Activated T-cell treated with anti-CD3 and anti-CD28 coated beads, Interleukin-2, amount 50 U/mL, for 72 hours (primary cell): ENCODE measurements around the gene MIER1. TPM values are rescaled to one million over a fixed set of nuclear protein-coding genes. Genes with fewer than 3 reads are reported as not detected.
"Not testable (repeated sequence)": the region's sequence is repeated elsewhere in the genome, so short reads cannot be mapped to it uniquely, and the experiment has no call there.

Experiments used
- ATAC-seq, 2 donors: fragments of 150-1000 bp; cut with Tn5 transposase; replicated peaks in 1 of 2; 2 replicates each; pipeline ENCODE4 v1.10.0; 2021; ENCODE audit warnings: moderate library complexity in 2 of 2, mild to moderate bottlenecking in 1 of 2
- DNase-seq, 2 donors: peaks; one replicate each; pipeline ENCODE4 v3.0.0; 2021 to 2022; ENCODE audit warnings: mixed read lengths in 1 of 2
- H3K27ac Mint-ChIP-seq: one replicate; pipeline ENCODE4 v1.8.0; 2022; ENCODE audit warnings: mild to moderate bottlenecking, moderate library complexity, mixed read lengths
- H3K27me3 Mint-ChIP-seq: one replicate; pipeline ENCODE4 v1.8.0; 2022; ENCODE audit warnings: low read depth, mixed read lengths
- H3K36me3 Mint-ChIP-seq, 2 donors: one replicate each; pipeline ENCODE4 v1.8.0; 2022; ENCODE audit warnings: mixed read lengths in 2 of 2, mild to moderate bottlenecking in 1 of 2; ENCODE audit not compliant: insufficient read depth in 2 of 2
- H3K4me1 Mint-ChIP-seq: one replicate; pipeline ENCODE4 v1.8.0; 2022; ENCODE audit warnings: low read depth, mixed read lengths
- H3K4me3 Mint-ChIP-seq, 2 donors: one replicate each; pipeline ENCODE4 v1.8.0; 2022; ENCODE audit warnings: mild to moderate bottlenecking in 2 of 2, mixed read lengths in 2 of 2, moderate library complexity in 2 of 2
- H3K9me3 Mint-ChIP-seq, 2 donors: one replicate each; pipeline ENCODE4 v1.8.0; 2022; ENCODE audit warnings: mixed read lengths in 2 of 2
- total RNA-seq, 2 donors: library from RNA; stranded (reverse); gene quantifications; one replicate each; pipeline ENCODE4 v1.2.3, GENCODE V29; 2022

Gene MIER1
- total RNA-seq, 2 donors from 2014 or later: 60.0 to 60.1 TPM

- no peaks in the 10 kb centered on the region for H3K9me3 Mint-ChIP-seq
- no peak for ATAC-seq
- no peak for DNase-seq
- peaks cover 15 to 32% of the 10 kb centered on the region in 2 donors for H3K36me3 Mint-ChIP-seq
- no peak overlapping the region for H3K4me3 Mint-ChIP-seq
- H3K4me1 Mint-ChIP-seq: peaks cover 37% of the 10 kb centered on the region
- H3K27ac Mint-ChIP-seq: peak overlapping the region; percentile 9
- H3K27me3 Mint-ChIP-seq: no peaks in the 10 kb centered on the region
These were observed 19.8 kb downstream of the MIER1 start for GRCh38 chr1:66944330-66945274.

GRCh38 chr1:66945316-66945715 lies 20.5 kb downstream of the MIER1 start:
- DNase-seq (no peak), ATAC-seq (no peak)
- Mint-ChIP-seq H3K27me3 (no peaks in the 10 kb centered on the region), H3K4me3 (no peak overlapping the region), H3K9me3 (no peaks in the 10 kb centered on the region), H3K4me1 (peaks cover 30% of the 10 kb centered on the region), H3K36me3 (peaks cover 15 to 29% of the 10 kb centered on the region in 2 donors), H3K27ac (no peak overlapping the region)

GRCh38 chr1:66947267-66947666 lies 22.5 kb downstream of the MIER1 start:
- Mint-ChIP-seq H3K4me3 (no peak overlapping the region), H3K4me1 (peaks cover 16% of the 10 kb centered on the region), H3K27me3 (no peaks in the 10 kb centered on the region), H3K27ac (peak overlapping the region; percentile 94), H3K9me3 (no peaks in the 10 kb centered on the region), H3K36me3 (peaks cover 17 to 26% of the 10 kb centered on the region in 2 donors)
- DNase-seq (no peak), ATAC-seq (no peak)

- DNase-seq (no peak), ATAC-seq (no peak)
- Mint-ChIP-seq H3K27me3 (no peaks in the 10 kb centered on the region), H3K9me3 (no peaks in the 10 kb centered on the region), H3K4me3 (no peak overlapping the region), H3K4me1 (peaks cover 30% of the 10 kb centered on the region), H3K27ac (peak overlapping the region; percentile 77), H3K36me3 (peaks cover 14 to 38% of the 10 kb centered on the region in 2 donors)
These were observed 26.7 kb downstream of the MIER1 start for GRCh38 chr1:66951513-66951912.

GRCh38 chr1:66954208-66954607 lies 29.4 kb downstream of the MIER1 start:
- Mint-ChIP-seq H3K36me3 (peaks cover 10 to 33% of the 10 kb centered on the region in 2 donors), H3K27me3 (no peaks in the 10 kb centered on the region), H3K27ac (peak overlapping the region; percentile 95), H3K4me3 (peak overlapping the region in 1 of 2 donors; percentile 38), H3K9me3 (no peaks in the 10 kb centered on the region), H3K4me1 (peaks cover 28% of the 10 kb centered on the region)
- DNase-seq (no peak), ATAC-seq (peak; percentile 54 to 85)

GRCh38 chr1:66957938-66958337 lies 33.1 kb downstream of the MIER1 start:
- ATAC-seq (no peak), DNase-seq (no peak)
- Mint-ChIP-seq H3K4me1 (peaks cover 33% of the 10 kb centered on the region), H3K27ac (no peak overlapping the region), H3K4me3 (no peak overlapping the region), H3K9me3 (no peaks in the 10 kb centered on the region), H3K27me3 (no peaks in the 10 kb centered on the region), H3K36me3 (peaks cover 9 to 38% of the 10 kb centered on the region in 2 donors)

GRCh38 chr1:66966188-66966873 lies 41.5 kb downstream of the MIER1 start:
- Mint-ChIP-seq H3K27ac (peak overlapping the region; percentile 72), H3K36me3 (peaks cover 18 to 56% of the 10 kb centered on the region in 2 donors)
- H3K27me3 Mint-ChIP-seq, H3K4me1 Mint-ChIP-seq, ATAC-seq, DNase-seq, H3K9me3 Mint-ChIP-seq, H3K4me3 Mint-ChIP-seq: not testable (repeated sequence)

GRCh38 chr1:66968574-66968973 lies 43.8 kb downstream of the MIER1 start:
- DNase-seq (no peak), ATAC-seq (no peak)
- H3K36me3 Mint-ChIP-seq: peaks cover 18 to 52% of the 10 kb centered on the region in 2 donors
- no peaks in the 10 kb centered on the region for H3K9me3 Mint-ChIP-seq
- H3K4me1 Mint-ChIP-seq: peaks cover 5% of the 10 kb centered on the region
- H3K4me3 Mint-ChIP-seq: no peak overlapping the region
- peak overlapping the region; percentile 65 for H3K27ac Mint-ChIP-seq
- no peaks in the 10 kb centered on the region for H3K27me3 Mint-ChIP-seq

- peaks cover 20% of the 10 kb centered on the region for H3K4me1 Mint-ChIP-seq
- ATAC-seq (no peak), DNase-seq (no peak)
- H3K27ac Mint-ChIP-seq: peak overlapping the region; percentile 60
- H3K9me3 Mint-ChIP-seq: no peaks in the 10 kb centered on the region
- H3K4me3 Mint-ChIP-seq: no peak overlapping the region
- peaks cover 6 to 24% of the 10 kb centered on the region in 2 donors for H3K36me3 Mint-ChIP-seq
- no peaks in the 10 kb centered on the region for H3K27me3 Mint-ChIP-seq
These were observed 53.4 kb downstream of the MIER1 start for GRCh38 chr1:66978201-66978600.

GRCh38 chr1:66979621-66980020 lies 54.8 kb downstream of the MIER1 start:
- peaks cover 10 to 29% of the 10 kb centered on the region in 2 donors for H3K36me3 Mint-ChIP-seq
- peak overlapping the region; percentile 38 for H3K27ac Mint-ChIP-seq
- not testable (repeated sequence) for H3K27me3 Mint-ChIP-seq, H3K4me3 Mint-ChIP-seq, H3K9me3 Mint-ChIP-seq, DNase-seq, ATAC-seq
- peaks cover 32% of the 10 kb centered on the region for H3K4me1 Mint-ChIP-seq

GRCh38 chr1:66980745-66981367 lies 56.1 kb downstream of the MIER1 start:
- H3K36me3 Mint-ChIP-seq: peaks cover 7 to 25% of the 10 kb centered on the region in 2 donors
- peak; percentile 58 to 75 for ATAC-seq

GRCh38 chr1:66981679-66982078 lies 56.9 kb downstream of the MIER1 start:
- Mint-ChIP-seq H3K27me3 (no peaks in the 10 kb centered on the region), H3K4me3 (peak overlapping the region; percentile 74 to 83), H3K9me3 (no peaks in the 10 kb centered on the region), H3K27ac (peak overlapping the region; percentile 91), H3K36me3 (peaks cover 7 to 27% of the 10 kb centered on the region in 2 donors), H3K4me1 (peaks cover 34% of the 10 kb centered on the region)
- ATAC-seq (peak; percentile 53 to 62), DNase-seq (peak; percentile 34 to 39)

More at GRCh38 chr1:66980745-66981367, 56.1 kb downstream of the MIER1 start:
- no peak for DNase-seq
- Mint-ChIP-seq H3K27me3 (no peaks in the 10 kb centered on the region), H3K27ac (peak overlapping the region; percentile 89), H3K4me3 (peak overlapping the region; percentile 74 to 79), H3K9me3 (no peaks in the 10 kb centered on the region), H3K4me1 (peaks cover 34% of the 10 kb centered on the region)
